Vagina (tissue), 2 donors: ENCODE results near the gene PATJ. TPM values are rescaled to one million over a fixed set of nuclear protein-coding genes. Genes with fewer than 3 reads are reported as not detected.
"Not testable (repeated sequence)": the region's sequence is repeated elsewhere in the genome, so short reads cannot be mapped to it uniquely, and the experiment has no call there.

ENCODE experiments used
- DNase-seq, 2 donors: peaks; one replicate each; pipeline ENCODE4 v3.0.0-alpha.2; 2017; ENCODE audit errors: extremely low spot score in 2 of 2
- H3K27ac ChIP-seq: fragments of 200-600 bp; sonication (generic); one replicate; pipeline ENCODE4 v1.5.1; 2019
- H3K27me3 ChIP-seq: fragments of 200-600 bp; sonication (generic); one replicate; pipeline ENCODE4 v1.5.1; 2019
- H3K36me3 ChIP-seq, 2 donors: fragments of 200-600 bp; sonication (generic); one replicate each; pipeline ENCODE4 v1.5.1; 2017 to 2019
- H3K4me1 ChIP-seq: fragments of 200-600 bp; sonication (generic); one replicate; pipeline ENCODE4 v1.5.1; 2019
- H3K4me3 ChIP-seq, 2 donors: fragments of 200-600 bp; sonication (generic); 1 replicate in 1 of 2; 2 replicates in 1 of 2; pipeline ENCODE4 v1.5.1; 2016 to 2019
- H3K9me3 ChIP-seq: fragments of 200-600 bp; sonication (generic); one replicate; pipeline ENCODE4 v1.5.1; 2019
- POLR2A ChIP-seq, 2 donors: fragments of 450-650 bp; IDR thresholded peaks; one replicate each; pipeline ENCODE4 v1.6.1; 2017; ENCODE audit warnings: antibody characterized with exemption in 2 of 2, mild to moderate bottlenecking in 2 of 2, moderate library complexity in 2 of 2
- POLR2AphosphoS5 ChIP-seq, 2 donors: sonication (generic); formaldehyde crosslinking; IDR thresholded peaks; one replicate each; pipeline ENCODE4 v1.9.0; 2017; ENCODE audit warnings: antibody characterized with exemption in 2 of 2, mild to moderate bottlenecking in 2 of 2, low read depth in 1 of 2; ENCODE audit not compliant: insufficient read depth in 1 of 2
- intact Hi-C: fragments of 100-400 bp; cut with DNase I; formaldehyde crosslinking; loops from one replicate; pipeline ENCODE4 v1.15.1; 2023
- total RNA-seq: library from RNA; depleted of rRNA; stranded (reverse); fragments of >200 nt; gene quantifications from one replicate; pipeline ENCODE4 v1.2.3, GENCODE V29; 2016
- TF ChIP-seq, protein P1 (sequence below), 3 experiments: fragments of 450-650 bp in 2 of 3; fragments of 200-600 bp in 1 of 3; sonication (generic) in 1 of 3; IDR thresholded peaks; one replicate each; pipeline ENCODE4 v1.5.1; 2017 to 2019; ENCODE audit warnings: antibody characterized with exemption in 3 of 3, mild to moderate bottlenecking in 2 of 3, moderate library complexity in 2 of 3

PATJ gene
- total RNA-seq, 1 donor from 2014 or later = 83.2 TPM

DNA sequence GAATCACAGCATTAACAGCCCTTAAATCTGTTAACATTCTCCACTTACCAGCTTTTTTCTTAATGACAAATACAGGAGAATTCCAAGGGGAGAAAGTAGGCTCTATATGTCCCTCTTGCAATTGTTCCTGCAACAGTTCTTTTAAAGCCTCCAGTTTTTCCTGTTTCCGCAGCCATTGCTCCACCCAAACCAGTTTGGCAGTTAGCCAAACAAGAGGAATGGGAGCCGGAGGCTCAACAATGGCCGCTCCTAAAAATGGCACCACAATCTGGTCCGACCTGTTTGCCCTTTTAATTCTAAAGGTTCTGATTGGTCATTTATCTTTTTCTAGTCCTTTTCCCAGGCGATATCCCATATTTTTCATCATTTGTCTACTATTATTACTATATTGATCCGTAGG lies 438.4 kb downstream of the PATJ start:
- Histone ChIP-seq H3K4me3 (no peak overlapping the region), H3K9me3 (no peaks in the 10 kb centered on the region), H3K36me3 (no peaks in the 10 kb centered on the region), H3K4me1 (no peaks in the 10 kb centered on the region), H3K27ac (no peak overlapping the region), H3K27me3 (no peaks in the 10 kb centered on the region)
- TF ChIP-seq, protein P1, sequence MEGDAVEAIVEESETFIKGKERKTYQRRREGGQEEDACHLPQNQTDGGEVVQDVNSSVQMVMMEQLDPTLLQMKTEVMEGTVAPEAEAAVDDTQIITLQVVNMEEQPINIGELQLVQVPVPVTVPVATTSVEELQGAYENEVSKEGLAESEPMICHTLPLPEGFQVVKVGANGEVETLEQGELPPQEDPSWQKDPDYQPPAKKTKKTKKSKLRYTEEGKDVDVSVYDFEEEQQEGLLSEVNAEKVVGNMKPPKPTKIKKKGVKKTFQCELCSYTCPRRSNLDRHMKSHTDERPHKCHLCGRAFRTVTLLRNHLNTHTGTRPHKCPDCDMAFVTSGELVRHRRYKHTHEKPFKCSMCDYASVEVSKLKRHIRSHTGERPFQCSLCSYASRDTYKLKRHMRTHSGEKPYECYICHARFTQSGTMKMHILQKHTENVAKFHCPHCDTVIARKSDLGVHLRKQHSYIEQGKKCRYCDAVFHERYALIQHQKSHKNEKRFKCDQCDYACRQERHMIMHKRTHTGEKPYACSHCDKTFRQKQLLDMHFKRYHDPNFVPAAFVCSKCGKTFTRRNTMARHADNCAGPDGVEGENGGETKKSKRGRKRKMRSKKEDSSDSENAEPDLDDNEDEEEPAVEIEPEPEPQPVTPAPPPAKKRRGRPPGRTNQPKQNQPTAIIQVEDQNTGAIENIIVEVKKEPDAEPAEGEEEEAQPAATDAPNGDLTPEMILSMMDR (IDR thresholded peaks at IDR 0.05) = no peak
- TF ChIP-seq POLR2A (IDR thresholded peaks at IDR 0.05) (no peak), POLR2AphosphoS5 (IDR thresholded peaks at IDR 0.05; ENCODE audit: insufficient read depth in 1 of 2, low read depth in 1 of 2) (no peak)
- intact Hi-C loops = no loop called here
- DNase-seq = no peak

DNA sequence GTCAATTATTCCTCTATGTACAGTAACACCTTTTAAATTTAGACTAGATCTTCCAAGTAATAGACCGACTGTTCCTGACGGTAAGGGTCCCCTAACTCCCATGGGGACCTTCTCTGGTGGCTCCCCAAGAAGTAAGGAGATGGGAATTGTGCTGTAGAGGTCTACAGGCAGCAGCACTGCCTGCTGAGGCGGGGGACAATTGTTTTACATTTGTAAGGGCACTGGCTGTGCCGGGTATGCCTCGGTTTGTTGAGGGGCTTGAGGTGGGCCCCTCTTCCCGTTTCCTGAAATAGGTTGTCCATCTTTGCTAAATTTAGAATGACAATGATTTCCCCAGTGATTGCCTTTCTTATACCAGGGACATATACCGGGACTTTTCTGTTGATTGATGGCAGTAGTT lies 439.3 kb downstream of the PATJ start:
- H3K4me1 ChIP-seq = no peaks in the 10 kb centered on the region
- no peak overlapping the region for H3K4me3 ChIP-seq
- no peak for DNase-seq
- TF ChIP-seq, protein P1 (IDR thresholded peaks at IDR 0.05) = no peak
- TF ChIP-seq POLR2A (IDR thresholded peaks at IDR 0.05) (no peak), POLR2AphosphoS5 (IDR thresholded peaks at IDR 0.05; ENCODE audit: insufficient read depth in 1 of 2, low read depth in 1 of 2) (no peak)
- H3K36me3 ChIP-seq = no peaks in the 10 kb centered on the region
- no peak overlapping the region for H3K27ac ChIP-seq
- H3K9me3 ChIP-seq = no peaks in the 10 kb centered on the region
- intact Hi-C loops = no loop called here
- H3K27me3 ChIP-seq = no peaks in the 10 kb centered on the region

DNA sequence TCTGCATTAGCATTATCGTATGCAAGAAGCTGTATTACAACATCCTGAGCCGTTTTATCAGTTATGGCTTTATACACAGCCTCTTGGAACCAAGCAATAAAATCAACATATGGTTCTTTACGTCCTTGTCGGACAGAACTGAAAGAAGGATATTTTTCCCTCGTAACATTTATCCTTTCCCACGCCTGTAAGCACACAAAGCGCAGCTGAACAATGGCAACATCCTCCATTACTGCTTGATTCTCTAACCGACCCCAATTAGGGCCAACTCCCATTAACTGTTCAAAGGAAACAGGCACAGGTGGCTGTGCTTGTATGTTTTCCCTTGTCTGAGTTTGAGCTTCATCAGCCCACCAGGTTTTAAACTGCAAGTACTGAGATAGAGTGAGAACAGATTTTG lies 439.9 kb downstream of the PATJ start:
- intact Hi-C loops, H3K4me1 ChIP-seq, H3K27ac ChIP-seq, H3K36me3 ChIP-seq, H3K9me3 ChIP-seq, H3K27me3 ChIP-seq, DNase-seq, H3K4me3 ChIP-seq: not testable (repeated sequence)

DNA sequence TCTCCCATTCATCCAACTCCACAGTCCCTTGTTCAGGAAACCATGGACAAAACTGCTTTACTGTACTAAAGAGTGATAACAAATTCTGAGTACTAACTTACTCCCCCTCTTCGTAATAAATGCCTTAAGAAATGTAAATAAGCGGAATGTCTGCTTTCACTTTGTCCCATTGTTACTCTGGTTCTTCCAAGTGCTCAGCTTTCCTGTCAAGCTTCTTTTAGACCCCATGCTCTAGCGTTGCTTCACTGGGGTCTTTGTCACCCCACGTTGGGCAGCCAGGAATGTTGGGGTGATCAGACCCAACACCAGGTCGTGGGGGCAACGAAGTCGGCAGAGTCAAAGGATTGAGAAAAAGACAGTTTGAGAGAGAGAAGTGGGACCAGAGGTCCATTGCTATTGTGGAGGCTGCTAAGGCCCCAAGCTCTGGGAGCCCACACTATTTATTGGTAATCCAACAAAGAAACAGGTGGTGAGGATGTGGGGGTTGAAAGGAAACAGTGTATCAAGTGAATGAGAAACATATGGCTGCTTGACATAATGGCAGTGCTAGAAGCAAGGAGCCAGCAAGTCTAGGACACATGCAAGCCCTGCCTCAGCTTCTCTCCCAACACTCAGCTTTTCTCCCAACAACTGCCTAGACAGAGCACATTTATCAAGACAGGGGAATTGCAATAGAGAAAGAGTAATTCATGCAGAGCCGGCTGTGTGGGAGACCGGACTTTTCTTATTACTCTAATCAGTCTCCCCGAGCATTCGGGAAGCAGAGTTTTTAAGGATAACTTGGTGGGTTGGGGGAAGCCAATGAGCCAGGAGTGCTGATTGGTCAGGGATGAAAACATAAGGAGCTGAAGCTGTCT lies 441.1 kb downstream of the PATJ start:
- not testable (repeated sequence) for H3K27ac ChIP-seq

DNA sequence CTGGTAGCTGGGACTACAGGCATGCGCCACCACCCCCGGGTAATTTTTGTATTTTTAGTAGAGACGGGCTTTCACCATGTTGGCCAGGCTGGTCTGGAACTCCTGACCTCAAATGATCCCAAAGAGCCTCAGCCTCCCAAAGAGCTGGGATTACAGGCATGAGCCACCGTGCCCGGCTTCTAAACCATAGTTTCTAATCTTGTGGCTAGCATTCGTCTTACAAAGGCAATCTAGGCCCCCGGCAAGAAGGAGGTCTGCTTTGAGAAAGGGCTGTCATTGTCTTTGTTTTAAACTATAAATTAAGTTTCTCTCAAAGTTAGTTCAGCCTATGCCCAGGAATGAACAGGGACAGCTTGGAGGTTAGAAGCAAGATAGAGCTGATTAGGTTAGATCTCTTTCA lies 442.1 kb downstream of the PATJ start:
- no peaks in the 10 kb centered on the region for H3K9me3 ChIP-seq
- intact Hi-C loops = no loop called here
- H3K36me3 ChIP-seq = no peaks in the 10 kb centered on the region
- no peaks in the 10 kb centered on the region for H3K27me3 ChIP-seq
- TF ChIP-seq POLR2AphosphoS5 (IDR thresholded peaks at IDR 0.05; ENCODE audit: insufficient read depth in 1 of 2, low read depth in 1 of 2) (no peak), POLR2A (IDR thresholded peaks at IDR 0.05) (no peak)
- TF ChIP-seq, protein P1 (IDR thresholded peaks at IDR 0.05) = no peak
- no peaks in the 10 kb centered on the region for H3K4me1 ChIP-seq
- DNase-seq = no peak
- no peak overlapping the region for H3K4me3 ChIP-seq
- no peak overlapping the region for H3K27ac ChIP-seq

More for the DNA sequence above, 441.1 kb downstream of the PATJ start:
- H3K9me3 ChIP-seq, H3K4me3 ChIP-seq, H3K4me1 ChIP-seq, intact Hi-C loops, H3K36me3 ChIP-seq, DNase-seq, H3K27me3 ChIP-seq: not testable (repeated sequence)

DNA sequence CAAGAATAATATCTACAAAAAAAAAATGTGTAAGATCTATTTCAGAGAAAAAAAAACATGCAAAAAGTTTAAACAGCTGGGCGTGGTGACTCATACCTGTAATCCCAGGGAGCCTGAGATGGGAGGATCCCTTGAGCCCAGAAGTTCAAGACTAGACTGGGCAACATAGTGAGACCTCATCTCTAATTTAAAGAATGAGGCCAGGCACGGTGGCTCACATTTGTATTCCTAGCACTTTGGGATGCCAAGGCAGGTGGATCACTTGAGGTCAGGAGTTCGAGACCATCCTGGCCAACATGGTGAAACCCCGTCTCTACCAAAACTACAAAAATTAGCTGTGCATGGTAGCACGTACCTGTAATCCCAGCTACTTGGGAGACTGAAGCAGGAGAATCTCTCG lies 443.0 kb downstream of the PATJ start:
- H3K27ac ChIP-seq, intact Hi-C loops, H3K27me3 ChIP-seq, H3K4me1 ChIP-seq, H3K9me3 ChIP-seq, H3K36me3 ChIP-seq, H3K4me3 ChIP-seq, DNase-seq: not testable (repeated sequence)
